Thyroid gland (tissue), 4 donors: ENCODE measurements around the gene KCNS3.

Experiments used
- POLR2A ChIP-seq, 2 donors: fragments of 450-650 bp; IDR thresholded peaks; one replicate each; pipeline ENCODE4 v1.6.1; 2017; ENCODE audit warnings: antibody characterized with exemption in 2 of 2, mild to moderate bottlenecking in 2 of 2, moderate library complexity in 1 of 2
- TF ChIP-seq, protein P1 (sequence below), 6 experiments: fragments of 200-600 bp in 3 of 6; fragments of 450-650 bp in 3 of 6; sonication (generic) in 3 of 6; IDR thresholded peaks; one replicate each; pipeline ENCODE4 v1.5.1; 2016 to 2019; ENCODE audit warnings: antibody characterized with exemption in 6 of 6, mild to moderate bottlenecking in 2 of 6, inconsistent platforms in 1 of 6, moderate library complexity in 1 of 6

DNA sequence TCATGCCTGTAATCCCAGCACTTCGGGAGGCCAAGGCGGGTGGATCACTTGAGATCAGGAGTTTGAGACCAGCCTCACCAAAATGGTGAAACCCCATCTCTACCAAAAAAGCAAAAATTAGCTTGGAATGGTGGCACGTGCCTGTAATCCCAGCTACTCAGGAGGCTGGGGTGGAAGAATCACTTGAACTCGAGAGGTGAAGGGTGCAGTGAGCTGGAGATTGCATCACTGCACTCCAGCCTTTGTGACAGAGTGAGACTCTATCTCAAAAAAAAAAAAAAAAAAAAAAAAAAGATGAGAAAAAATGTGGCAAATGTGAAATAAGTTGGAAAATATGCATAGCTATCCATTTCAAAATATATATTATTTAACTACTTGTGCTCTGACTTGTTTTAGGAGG is 65.0 kb downstream of the KCNS3 start:
- no peak for TF ChIP-seq POLR2A (IDR thresholded peaks at IDR 0.05)
- TF ChIP-seq, protein P1, sequence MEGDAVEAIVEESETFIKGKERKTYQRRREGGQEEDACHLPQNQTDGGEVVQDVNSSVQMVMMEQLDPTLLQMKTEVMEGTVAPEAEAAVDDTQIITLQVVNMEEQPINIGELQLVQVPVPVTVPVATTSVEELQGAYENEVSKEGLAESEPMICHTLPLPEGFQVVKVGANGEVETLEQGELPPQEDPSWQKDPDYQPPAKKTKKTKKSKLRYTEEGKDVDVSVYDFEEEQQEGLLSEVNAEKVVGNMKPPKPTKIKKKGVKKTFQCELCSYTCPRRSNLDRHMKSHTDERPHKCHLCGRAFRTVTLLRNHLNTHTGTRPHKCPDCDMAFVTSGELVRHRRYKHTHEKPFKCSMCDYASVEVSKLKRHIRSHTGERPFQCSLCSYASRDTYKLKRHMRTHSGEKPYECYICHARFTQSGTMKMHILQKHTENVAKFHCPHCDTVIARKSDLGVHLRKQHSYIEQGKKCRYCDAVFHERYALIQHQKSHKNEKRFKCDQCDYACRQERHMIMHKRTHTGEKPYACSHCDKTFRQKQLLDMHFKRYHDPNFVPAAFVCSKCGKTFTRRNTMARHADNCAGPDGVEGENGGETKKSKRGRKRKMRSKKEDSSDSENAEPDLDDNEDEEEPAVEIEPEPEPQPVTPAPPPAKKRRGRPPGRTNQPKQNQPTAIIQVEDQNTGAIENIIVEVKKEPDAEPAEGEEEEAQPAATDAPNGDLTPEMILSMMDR (IDR thresholded peaks at IDR 0.05) = no peak
